Neural cell (in vitro differentiated cells): ENCODE measurements around the gene PLCL1.

Experiments used
- EP300 ChIP-seq: fragments of 450-650 bp; conservative IDR thresholded peaks from 2 replicates; pipeline ENCODE4 v1.6.1; 2014; ENCODE audit warnings: antibody characterized with exemption, mild to moderate bottlenecking, moderate library complexity; ENCODE audit not compliant: poor library complexity, severe bottlenecking
- SMC3 ChIP-seq: fragments of 450-650 bp; conservative IDR thresholded peaks from 2 replicates; pipeline ENCODE4 v1.6.1; 2014; ENCODE audit warnings: antibody characterized with exemption, mild to moderate bottlenecking, moderate library complexity; ENCODE audit not compliant: poor library complexity
- TAF1 ChIP-seq: IDR thresholded peaks from 2 replicates; pipeline ENCODE4 v1.6.1; 2012; ENCODE audit warnings: low read depth
- TF ChIP-seq, protein P1 (sequence below): fragments of 450-650 bp; IDR thresholded peaks from 2 replicates; pipeline ENCODE4 v1.5.1; 2014; ENCODE audit warnings: antibody characterized with exemption, mild to moderate bottlenecking, moderate library complexity; ENCODE audit not compliant: poor library complexity, severe bottlenecking

GRCh38 chr2:198097630-198098029, 293.2 kb downstream of the PLCL1 start:
- TF ChIP-seq, protein P1, sequence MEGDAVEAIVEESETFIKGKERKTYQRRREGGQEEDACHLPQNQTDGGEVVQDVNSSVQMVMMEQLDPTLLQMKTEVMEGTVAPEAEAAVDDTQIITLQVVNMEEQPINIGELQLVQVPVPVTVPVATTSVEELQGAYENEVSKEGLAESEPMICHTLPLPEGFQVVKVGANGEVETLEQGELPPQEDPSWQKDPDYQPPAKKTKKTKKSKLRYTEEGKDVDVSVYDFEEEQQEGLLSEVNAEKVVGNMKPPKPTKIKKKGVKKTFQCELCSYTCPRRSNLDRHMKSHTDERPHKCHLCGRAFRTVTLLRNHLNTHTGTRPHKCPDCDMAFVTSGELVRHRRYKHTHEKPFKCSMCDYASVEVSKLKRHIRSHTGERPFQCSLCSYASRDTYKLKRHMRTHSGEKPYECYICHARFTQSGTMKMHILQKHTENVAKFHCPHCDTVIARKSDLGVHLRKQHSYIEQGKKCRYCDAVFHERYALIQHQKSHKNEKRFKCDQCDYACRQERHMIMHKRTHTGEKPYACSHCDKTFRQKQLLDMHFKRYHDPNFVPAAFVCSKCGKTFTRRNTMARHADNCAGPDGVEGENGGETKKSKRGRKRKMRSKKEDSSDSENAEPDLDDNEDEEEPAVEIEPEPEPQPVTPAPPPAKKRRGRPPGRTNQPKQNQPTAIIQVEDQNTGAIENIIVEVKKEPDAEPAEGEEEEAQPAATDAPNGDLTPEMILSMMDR, result no peak
- TF ChIP-seq TAF1 (no peak), SMC3 (no peak), EP300 (no peak)
